Measurements from ENCODE around the gene MBTPS1.

GRCh38 chr16:84091460-84091859 is 25.3 kb downstream of the MBTPS1 start:
- no peak for TF ChIP-seq CTCF (IDR thresholded peaks at IDR 0.05)
- TF ChIP-seq POLR2A (IDR thresholded peaks at IDR 0.05) = no peak

All from ovary (tissue), 3 donors.